Activated naive CD4-positive, alpha-beta T cell treated with anti-CD3 and anti-CD28 coated beads, Interleukin-2, amount 10 ng/mL, durations not matched to agents 7 days and 5 days (primary cell): ENCODE results near the gene COG7.
"Not testable (repeated sequence)": the region's sequence is repeated elsewhere in the genome, so short reads cannot be mapped to it uniquely, and the experiment has no call there.

Experiments used
- CTCF ChIA-PET: fragments of 350-600 bp; sonication (Branson Sonifier 250); formaldehyde crosslinking; loops from one replicate; lab custom pipeline; 2021; ENCODE audit warnings: antibody characterized with exemption; lab: Charles Lee
- DNase-seq: peaks from one replicate; pipeline ENCODE4 v3.0.0-alpha.2; 2020
- H3K27ac Mint-ChIP-seq: one replicate; pipeline ENCODE4 v1.8.0; 2021; ENCODE audit warnings: mild to moderate bottlenecking, moderate library complexity, mixed read lengths
- H3K27me3 Mint-ChIP-seq: one replicate; pipeline ENCODE4 v1.8.0; 2021; ENCODE audit warnings: mild to moderate bottlenecking, mixed read lengths
- H3K36me3 Mint-ChIP-seq: one replicate; pipeline ENCODE4 v1.8.0; 2021; ENCODE audit warnings: mixed read lengths
- H3K4me1 Mint-ChIP-seq: one replicate; pipeline ENCODE4 v1.8.0; 2021; ENCODE audit warnings: mixed read lengths
- H3K4me3 Mint-ChIP-seq: one replicate; pipeline ENCODE4 v1.8.0; 2021; ENCODE audit warnings: mild to moderate bottlenecking, moderate library complexity, mixed read lengths
- H3K9me3 Mint-ChIP-seq: one replicate; pipeline ENCODE4 v1.8.0; 2021; ENCODE audit warnings: mixed read lengths

COG7 gene

DNA sequence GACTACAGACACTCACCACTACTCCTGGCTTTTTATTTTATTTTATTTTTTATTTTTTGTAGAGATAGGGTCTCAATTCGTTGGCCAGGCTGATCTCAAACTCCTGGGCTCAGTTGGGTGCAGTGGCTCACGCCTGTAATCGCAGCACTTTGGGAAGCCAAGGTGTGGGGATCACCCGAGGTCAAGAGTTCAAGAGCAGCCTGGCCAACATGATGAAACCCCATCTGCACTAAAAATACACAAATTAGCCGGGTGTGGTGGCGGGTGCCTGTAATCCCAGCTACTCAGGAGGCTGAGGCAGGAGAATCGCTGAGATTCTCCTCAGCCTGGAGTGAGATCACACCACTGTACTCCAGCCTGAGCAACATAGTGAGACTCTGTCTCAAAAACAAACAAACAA, 86.6 kb downstream of the COG7 start:
- H3K9me3 Mint-ChIP-seq, H3K27me3 Mint-ChIP-seq, H3K4me3 Mint-ChIP-seq, CTCF ChIA-PET, DNase-seq, H3K36me3 Mint-ChIP-seq, H3K4me1 Mint-ChIP-seq, H3K27ac Mint-ChIP-seq: not testable (repeated sequence)

DNA sequence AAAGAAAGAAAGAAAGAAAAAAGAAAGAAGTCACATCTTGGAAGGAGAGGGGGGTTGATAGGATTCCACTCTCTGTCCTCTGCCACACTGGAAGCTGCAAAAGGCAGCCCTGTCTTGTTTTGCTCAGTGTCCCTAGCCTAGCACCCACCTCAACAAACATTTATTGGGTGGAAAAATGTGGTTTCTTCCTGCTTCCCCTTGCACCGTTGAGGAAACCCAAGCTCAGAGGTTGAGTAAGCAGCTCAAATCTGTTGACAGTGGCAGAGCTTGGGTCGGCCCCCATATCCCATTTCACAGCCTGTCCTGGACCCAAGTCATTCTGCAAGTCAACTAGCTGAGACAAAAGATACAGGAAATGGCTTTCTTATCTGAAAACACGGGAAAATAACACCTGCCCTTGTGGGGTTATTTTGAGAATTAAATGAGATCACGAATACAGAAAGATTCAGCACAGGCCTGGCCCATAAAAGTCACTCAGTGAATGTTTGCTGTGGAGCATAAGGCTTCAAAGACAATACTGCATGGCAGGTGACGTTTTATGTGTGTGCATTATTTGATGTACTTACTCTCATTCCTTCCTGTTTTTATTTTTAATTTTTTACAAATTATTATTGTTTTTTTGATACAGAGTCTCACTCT, 87.3 kb downstream of the COG7 start:
- Mint-ChIP-seq H3K27me3 (peaks cover 5% of the 10 kb centered on the region), H3K4me1 (peaks cover 10% of the 10 kb centered on the region), H3K36me3 (no peaks in the 10 kb centered on the region), H3K4me3 (no peak overlapping the region), H3K9me3 (no peaks in the 10 kb centered on the region), H3K27ac (no peak overlapping the region)
- DNase-seq, result no peak
- CTCF ChIA-PET, result no interaction called here

DNA sequence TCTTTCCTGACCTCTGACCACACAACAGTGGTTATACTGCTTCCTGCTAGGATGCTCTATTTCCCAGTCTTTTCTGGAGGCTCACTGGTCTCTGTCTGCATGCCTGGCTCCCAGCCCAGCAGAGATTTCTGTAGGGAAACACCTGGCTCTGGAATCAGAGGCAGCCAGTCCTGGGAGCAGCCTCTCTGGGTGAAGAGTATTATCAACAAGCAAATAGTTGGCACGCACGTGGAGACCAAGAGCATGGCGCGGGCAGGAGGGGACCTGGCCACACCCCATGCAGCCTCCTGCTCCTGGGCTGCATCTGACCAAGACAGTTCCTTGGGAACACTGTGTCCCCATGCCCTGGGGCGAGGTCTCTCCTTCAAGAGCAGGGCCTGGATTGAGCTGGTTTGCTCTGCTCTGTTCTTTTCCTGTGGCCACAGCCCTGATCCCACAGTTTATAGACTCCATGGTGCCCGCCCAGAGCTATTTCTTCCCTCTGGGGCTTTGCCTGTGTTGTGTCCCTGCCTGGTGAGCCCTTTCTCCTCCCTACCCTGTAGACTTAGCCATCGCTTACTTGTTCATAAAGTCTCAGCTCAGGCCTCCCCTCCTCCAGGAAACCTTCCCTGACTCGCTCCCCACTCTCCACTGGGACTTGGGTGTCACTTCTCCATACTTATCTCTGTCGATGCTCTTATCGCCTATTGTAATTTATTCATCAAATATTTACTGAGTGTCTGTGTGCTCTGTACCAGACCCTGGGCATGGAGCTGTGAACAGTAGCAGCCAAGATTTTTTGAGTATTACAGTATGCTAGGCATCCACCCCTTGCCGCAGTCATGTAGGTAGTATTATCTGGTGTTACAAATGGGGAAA, 90.3 kb downstream of the COG7 start:
- CTCF ChIA-PET, result no interaction called here
- no peaks in the 10 kb centered on the region for H3K9me3 Mint-ChIP-seq
- no peaks in the 10 kb centered on the region for H3K36me3 Mint-ChIP-seq
- no peak overlapping the region for H3K4me3 Mint-ChIP-seq
- no peaks in the 10 kb centered on the region for H3K27me3 Mint-ChIP-seq
- peaks cover 10% of the 10 kb centered on the region for H3K4me1 Mint-ChIP-seq
- no peak for DNase-seq
- H3K27ac Mint-ChIP-seq, result no peak overlapping the region

DNA sequence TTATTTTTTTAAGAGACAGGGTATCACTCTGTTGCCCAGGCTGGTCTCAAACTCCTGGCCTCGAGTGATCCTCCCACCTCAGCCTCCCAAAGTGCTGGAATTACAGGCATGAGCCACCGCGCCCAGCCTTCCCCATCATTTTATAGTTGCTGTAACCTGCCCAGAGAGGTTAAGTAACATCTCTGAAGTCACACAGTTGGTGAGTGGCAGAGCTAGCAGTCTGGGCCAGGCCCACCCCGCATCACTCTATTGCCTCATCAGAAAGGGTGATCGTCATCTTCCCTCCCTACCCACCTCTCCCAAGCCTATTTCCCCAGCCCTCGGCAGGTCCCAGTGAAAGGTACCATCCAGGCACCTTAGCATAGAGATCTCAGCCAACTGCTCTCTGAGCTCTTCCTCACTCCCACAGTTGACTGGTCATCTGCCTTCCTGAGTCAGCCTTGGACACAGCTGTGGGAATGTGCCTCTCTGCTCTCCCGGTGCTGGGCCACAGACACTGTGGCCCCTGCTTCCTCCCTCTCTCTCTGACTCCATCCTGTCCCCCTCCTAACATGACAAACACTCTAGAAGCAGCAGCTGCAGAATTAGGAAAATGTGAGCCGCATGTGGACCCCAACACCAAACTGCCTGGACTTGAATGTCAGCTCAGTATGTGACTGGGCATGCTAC, 93.8 kb downstream of the COG7 start:
- Mint-ChIP-seq H3K4me1 (no peaks in the 10 kb centered on the region), H3K9me3 (no peaks in the 10 kb centered on the region), H3K27ac (no peak overlapping the region), H3K36me3 (no peaks in the 10 kb centered on the region), H3K27me3 (no peaks in the 10 kb centered on the region), H3K4me3 (no peak overlapping the region)
- no peak for DNase-seq
- CTCF ChIA-PET, result no interaction called here

DNA sequence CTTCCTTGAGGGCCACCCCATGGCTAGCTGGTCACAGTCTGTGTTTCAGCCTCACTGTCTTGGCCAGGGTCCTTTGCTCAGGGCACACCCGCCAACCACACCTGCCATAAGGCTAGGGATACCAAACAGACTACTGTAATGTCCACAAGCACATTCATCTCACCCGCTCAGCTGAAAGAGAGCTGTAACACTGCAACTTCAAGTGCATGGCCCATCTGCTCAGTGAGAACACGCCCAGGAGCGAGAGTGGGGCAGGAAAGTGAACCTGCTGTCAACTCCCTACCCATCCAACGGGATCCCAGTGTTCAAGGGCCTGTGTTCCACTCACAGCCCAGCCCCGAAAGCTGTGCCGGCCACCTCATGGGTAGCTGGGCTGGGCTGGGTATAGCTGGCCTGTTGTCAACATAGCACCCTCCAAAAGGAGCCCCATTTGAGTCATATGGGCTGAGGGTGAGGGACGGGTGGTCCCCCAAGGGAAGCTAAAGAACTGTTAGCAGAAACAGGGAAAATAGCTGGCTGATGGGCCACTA, 95.2 kb downstream of the COG7 start:
- no peak for DNase-seq
- Mint-ChIP-seq H3K36me3 (no peaks in the 10 kb centered on the region), H3K4me3 (no peak overlapping the region), H3K27me3 (no peaks in the 10 kb centered on the region), H3K9me3 (no peaks in the 10 kb centered on the region), H3K4me1 (no peaks in the 10 kb centered on the region), H3K27ac (no peak overlapping the region)
- CTCF ChIA-PET, result no interaction called here

DNA sequence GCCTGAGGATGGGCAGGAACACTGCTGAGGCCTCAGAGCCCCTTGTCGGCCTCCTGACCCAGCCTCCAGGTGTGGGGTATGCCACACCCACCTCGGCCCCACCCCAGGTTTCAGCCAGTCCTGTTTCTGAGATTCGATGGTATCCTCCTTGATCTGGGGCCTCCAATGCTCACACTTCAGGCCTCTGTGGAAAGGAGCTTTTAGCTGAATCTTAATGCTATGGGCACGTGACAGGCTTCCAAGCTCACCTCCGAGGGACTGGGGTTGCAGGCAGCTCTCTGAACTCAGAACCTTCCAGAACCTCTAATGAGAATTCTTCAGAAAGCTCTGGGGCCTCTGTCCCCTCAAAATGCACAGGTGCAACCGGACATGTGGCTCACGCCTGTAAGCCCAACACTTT, 96.0 kb downstream of the COG7 start:
- Mint-ChIP-seq H3K36me3 (no peaks in the 10 kb centered on the region), H3K27me3 (no peaks in the 10 kb centered on the region), H3K4me1 (no peaks in the 10 kb centered on the region), H3K9me3 (no peaks in the 10 kb centered on the region), H3K27ac (no peak overlapping the region), H3K4me3 (no peak overlapping the region)
- CTCF ChIA-PET, result no interaction called here
- no peak for DNase-seq

DNA sequence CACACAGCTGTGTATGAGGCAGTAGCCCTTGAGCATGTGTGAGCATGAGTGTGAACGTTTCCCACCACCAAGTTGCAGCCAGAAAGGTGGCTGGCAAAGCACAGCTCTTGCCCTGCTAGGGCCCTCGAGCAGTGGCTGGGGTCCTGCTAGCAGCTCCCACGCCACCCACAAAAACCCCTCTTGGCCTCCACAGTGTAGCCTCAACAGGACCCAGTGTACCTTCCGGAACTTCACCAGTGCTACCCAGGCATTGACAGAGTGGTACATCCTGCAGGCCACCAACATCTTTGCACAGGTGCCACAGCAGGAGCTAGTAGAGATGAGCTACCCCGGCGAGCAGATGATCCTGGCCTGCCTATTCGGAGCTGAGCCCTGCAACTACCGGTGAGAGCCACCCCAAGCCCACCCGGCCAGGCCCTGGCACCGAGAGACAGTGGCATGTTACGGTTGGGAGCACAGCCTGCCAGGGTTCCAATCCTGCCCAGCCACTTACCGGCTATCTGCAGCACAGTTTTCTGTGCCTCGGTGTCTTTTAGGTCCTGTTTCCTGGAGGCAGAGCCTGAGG, 97.8 kb downstream of the COG7 start:
- no peaks in the 10 kb centered on the region for H3K9me3 Mint-ChIP-seq
- no peaks in the 10 kb centered on the region for H3K36me3 Mint-ChIP-seq
- no peaks in the 10 kb centered on the region for H3K4me1 Mint-ChIP-seq
- CTCF ChIA-PET, result no interaction called here
- no peak overlapping the region for H3K27ac Mint-ChIP-seq
- H3K27me3 Mint-ChIP-seq, result no peaks in the 10 kb centered on the region
- H3K4me3 Mint-ChIP-seq, result no peak overlapping the region
- DNase-seq, result no peak

DNA sequence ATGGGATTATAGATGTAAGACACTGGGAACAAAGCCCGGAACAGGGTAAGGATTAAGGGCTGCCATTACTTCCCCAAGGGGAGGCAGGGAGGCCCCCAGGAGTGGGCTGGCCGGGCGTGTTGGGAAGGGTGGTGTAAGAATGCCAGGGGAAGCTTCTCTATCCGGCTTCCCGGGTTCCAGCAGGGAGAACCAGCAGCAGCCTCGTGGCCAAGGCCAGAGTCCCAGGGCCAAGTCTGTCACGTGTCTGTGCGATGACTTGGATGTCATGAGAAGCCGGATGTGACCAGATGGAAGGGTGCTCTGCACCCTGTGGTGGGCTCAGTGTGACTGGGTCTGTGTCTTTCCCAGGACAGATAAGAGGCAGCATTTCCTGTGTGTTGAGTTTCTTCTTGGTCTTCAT, 98.7 kb downstream of the COG7 start:
- Mint-ChIP-seq H3K36me3 (no peaks in the 10 kb centered on the region), H3K9me3 (no peaks in the 10 kb centered on the region), H3K27me3 (no peaks in the 10 kb centered on the region), H3K4me1 (no peaks in the 10 kb centered on the region), H3K4me3 (no peak overlapping the region), H3K27ac (no peak overlapping the region)
- CTCF ChIA-PET, result no interaction called here
- DNase-seq, result no peak

DNA sequence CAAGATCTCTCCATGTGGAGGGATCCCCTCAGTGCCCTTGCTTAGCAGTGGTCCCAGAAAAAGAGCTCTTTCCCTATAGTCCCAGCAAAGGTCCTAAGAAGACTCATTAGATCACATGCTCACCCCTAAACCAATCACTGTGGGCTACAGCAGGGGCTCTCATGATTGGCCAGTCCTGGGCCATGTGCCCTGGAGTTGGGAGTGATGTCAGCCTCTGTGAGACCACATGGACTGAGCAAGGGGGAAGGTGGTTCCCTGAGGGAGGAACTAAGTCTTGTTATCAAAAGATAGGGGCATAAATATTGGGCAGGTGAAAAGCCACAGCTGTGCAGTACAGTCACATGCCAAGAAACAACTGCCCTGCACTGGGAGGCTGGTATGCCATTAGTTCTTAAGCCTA, 99.5 kb downstream of the COG7 start:
- H3K4me1 Mint-ChIP-seq, result no peaks in the 10 kb centered on the region
- CTCF ChIA-PET, result no interaction called here
- DNase-seq, result no peak
- peaks cover 5% of the 10 kb centered on the region for H3K27me3 Mint-ChIP-seq
- no peaks in the 10 kb centered on the region for H3K9me3 Mint-ChIP-seq
- H3K36me3 Mint-ChIP-seq, result no peaks in the 10 kb centered on the region
- H3K27ac Mint-ChIP-seq, result no peak overlapping the region
- H3K4me3 Mint-ChIP-seq, result no peak overlapping the region

DNA sequence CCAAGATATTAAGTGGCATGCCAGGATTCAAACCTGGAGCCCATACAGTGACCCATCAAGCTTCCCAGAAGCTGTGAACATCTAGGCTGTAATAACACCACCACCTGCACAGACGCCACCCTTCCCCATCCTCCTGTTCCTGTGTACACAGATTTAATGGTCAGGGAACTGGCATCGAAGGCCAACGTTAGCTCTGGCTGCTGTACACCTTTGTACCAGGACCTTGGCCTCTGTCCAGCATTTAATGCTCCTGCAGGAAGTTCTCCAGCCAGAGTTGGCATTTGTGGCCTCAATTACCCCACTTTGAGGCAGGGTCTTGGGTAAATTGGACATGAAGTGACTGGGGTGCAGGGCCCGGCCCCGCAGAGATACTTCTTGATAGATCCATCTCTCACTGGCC, 101.6 kb downstream of the COG7 start:
- CTCF ChIA-PET, result interaction anchor here (1.1 kb wide), 1 partner anchor 83 kb away, joined by 3 read pairs; no protein-coding TSS in a partner anchor
- no peak for DNase-seq
- Mint-ChIP-seq H3K4me3 (no peak overlapping the region), H3K9me3 (no peaks in the 10 kb centered on the region), H3K36me3 (no peaks in the 10 kb centered on the region), H3K27me3 (peaks cover 5% of the 10 kb centered on the region), H3K4me1 (no peaks in the 10 kb centered on the region), H3K27ac (no peak overlapping the region)

DNA sequence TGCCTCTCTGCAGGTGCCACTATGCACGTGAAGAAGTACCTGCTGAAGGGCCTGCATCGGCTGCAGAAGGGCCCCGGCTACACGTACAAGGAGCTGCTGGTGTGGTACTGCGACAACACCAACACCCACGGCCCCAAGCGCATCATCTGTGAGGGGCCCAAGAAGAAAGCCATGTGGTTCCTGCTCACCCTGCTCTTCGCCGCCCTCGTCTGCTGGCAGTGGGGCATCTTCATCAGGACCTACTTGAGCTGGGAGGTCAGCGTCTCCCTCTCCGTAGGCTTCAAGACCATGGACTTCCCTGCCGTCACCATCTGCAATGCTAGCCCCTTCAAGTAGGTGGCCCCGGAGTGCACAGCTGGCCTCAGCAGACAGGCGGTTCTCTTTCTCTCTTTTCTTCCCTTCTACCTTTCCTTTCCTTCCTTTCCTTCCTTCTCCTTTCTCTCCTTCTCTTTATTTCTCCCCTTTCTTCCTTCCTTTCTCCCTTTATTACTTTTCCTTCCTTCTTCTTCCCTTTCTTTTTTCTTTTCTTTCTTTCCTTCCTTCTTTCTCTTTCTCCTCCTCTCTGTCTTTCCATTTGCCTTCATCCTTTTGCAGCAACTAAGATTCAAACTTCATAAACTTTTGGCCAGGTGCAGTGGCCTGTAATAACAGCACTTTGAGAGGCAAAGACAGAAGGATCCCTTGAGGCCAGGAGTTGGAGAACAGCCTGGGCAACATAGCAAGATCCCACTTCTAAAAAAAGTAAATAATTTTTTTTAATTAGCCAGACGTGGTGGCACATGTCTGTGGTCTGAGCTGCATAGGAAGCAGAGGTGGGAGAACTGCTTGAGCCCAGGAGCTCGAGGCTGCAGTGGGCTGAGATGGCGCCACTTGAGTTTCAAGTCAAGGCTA, 104.2 kb downstream of the COG7 start:
- DNase-seq, result no peak
- H3K4me1 Mint-ChIP-seq, result no peaks in the 10 kb centered on the region
- H3K4me3 Mint-ChIP-seq, result no peak overlapping the region
- CTCF ChIA-PET, result no interaction called here
- no peaks in the 10 kb centered on the region for H3K36me3 Mint-ChIP-seq
- H3K9me3 Mint-ChIP-seq, result no peaks in the 10 kb centered on the region
- no peak overlapping the region for H3K27ac Mint-ChIP-seq
- peaks cover 10% of the 10 kb centered on the region for H3K27me3 Mint-ChIP-seq

DNA sequence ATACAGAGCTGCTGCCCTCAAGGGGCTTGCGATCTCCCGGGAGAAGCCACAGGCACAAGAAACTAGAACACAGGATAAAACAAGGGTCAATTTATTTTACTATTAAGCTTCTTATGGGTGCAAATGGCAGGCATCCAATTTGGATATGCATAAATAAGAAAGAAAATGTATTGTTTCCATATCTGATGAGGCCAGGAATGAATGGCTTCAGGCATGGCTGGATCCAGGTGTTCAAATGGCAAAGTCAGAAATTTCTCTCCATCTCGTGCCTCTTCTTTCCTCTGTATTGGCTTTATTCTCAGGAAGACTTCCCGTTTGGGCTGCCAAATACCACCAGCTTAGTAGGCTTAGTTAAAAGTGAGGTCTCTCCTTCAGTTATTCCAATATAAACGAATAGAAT, 107.8 kb downstream of the COG7 start:
- no peak overlapping the region for H3K4me3 Mint-ChIP-seq

DNA sequence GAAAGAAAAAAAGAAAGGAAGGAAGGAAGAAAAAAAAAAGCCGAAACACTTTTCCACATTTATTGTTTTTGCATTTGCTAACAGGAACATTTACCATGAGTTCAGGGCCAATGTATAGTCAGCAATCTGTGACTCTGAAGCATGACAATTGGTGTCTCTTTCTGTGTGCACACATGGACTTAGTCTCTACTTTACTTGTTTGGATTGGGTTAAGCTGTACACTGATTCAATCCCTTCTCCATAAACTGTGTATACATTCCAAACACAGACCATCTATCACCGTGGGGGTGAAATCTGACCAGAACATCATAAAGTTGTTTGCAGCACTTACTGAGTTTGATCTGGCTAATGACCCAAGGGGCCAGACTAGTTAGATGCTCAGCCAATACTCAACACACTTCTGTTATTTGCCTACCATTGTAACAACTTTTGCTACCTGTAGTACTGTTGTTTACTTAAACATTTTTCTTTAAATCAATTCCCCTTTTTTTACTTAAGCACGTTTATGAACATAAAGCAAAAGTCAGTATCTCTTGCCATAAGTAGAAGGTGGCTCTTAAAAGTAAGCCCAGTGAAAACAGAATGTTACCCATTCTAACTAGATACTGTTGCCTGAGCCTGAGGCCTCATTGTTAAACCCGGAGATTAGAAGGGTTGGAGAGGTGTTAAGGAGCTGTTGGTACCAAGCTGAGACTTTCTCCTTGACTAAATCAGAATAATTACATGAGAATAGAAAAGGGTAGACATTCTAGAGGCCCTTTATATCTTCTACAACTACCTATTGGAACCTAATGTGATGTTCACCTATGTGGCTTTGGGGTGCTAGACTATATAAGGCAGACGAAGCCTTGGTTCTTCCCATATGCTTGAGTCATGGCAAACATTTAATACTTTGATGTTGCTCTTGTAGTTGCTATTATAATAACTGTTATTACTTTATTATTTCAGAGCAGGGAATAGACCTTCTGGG, 109.1 kb downstream of the COG7 start:
- Mint-ChIP-seq H3K36me3 (no peaks in the 10 kb centered on the region), H3K4me3 (no peak overlapping the region), H3K27me3 (peaks cover 18% of the 10 kb centered on the region), H3K27ac (no peak overlapping the region), H3K9me3 (no peaks in the 10 kb centered on the region), H3K4me1 (no peaks in the 10 kb centered on the region)
- CTCF ChIA-PET, result no interaction called here
- no peak for DNase-seq

More for the DNA sequence above, 107.8 kb downstream of the COG7 start:
- peaks cover 18% of the 10 kb centered on the region for H3K27me3 Mint-ChIP-seq
- no peaks in the 10 kb centered on the region for H3K4me1 Mint-ChIP-seq
- H3K36me3 Mint-ChIP-seq, result no peaks in the 10 kb centered on the region
- CTCF ChIA-PET, result no interaction called here
- no peaks in the 10 kb centered on the region for H3K9me3 Mint-ChIP-seq
- DNase-seq, result no peak
- no peak overlapping the region for H3K27ac Mint-ChIP-seq
